Neural cell (in vitro differentiated cells): Measurements from ENCODE around the gene CAMK1. TPM values are rescaled to one million over a fixed set of nuclear protein-coding genes. Genes with fewer than 3 reads are reported as not detected.

Experiments
- H2AFZ ChIP-seq: fragments of 200-600, 300-800 bp; sonication (generic), shearing (Covaris generic); 2 replicates; pipeline ENCODE4 v1.6.0; 2014; ENCODE audit warnings: low read depth, mild to moderate bottlenecking, antibody characterized with exemption, low read length, moderate library complexity
- H3F3A ChIP-seq: fragments of 200-600 bp; shearing (Covaris generic); 2 replicates; pipeline ENCODE4 v1.6.1; 2016; ENCODE audit warnings: mild to moderate bottlenecking, moderate library complexity, mixed read lengths, antibody characterized with exemption, low read length; ENCODE audit not compliant: insufficient read depth, poor library complexity, severe bottlenecking
- H3K27ac ChIP-seq: fragments of 200-600, 300-800 bp; sonication (generic), shearing (Covaris generic); 2 replicates; pipeline ENCODE4 v1.5.1; 2014; ENCODE audit warnings: mild to moderate bottlenecking, low read length, moderate library complexity
- H3K27me3 ChIP-seq: fragments of 300-800, 200-600 bp; sonication (generic), shearing (Covaris generic); 2 replicates; pipeline ENCODE4 v1.6.0; 2014; ENCODE audit warnings: mild to moderate bottlenecking, low read depth, low read length, moderate library complexity; ENCODE audit not compliant: insufficient read depth
- H3K36me3 ChIP-seq: fragments of 300-800, 200-600 bp; sonication (generic), shearing (Covaris generic); 2 replicates; pipeline ENCODE4 v1.5.1; 2014; ENCODE audit warnings: mild to moderate bottlenecking, antibody characterized with exemption, low read length, moderate library complexity; ENCODE audit not compliant: insufficient read depth
- H3K4me2 ChIP-seq: fragments of 300-800, 200-600 bp; sonication (generic), shearing (Covaris generic); 2 replicates; pipeline ENCODE4 v1.6.0; 2014; ENCODE audit warnings: mild to moderate bottlenecking, low read length
- H3K4me3 ChIP-seq: fragments of 300-800, 200-600 bp; sonication (generic), shearing (Covaris generic); 2 replicates; pipeline ENCODE4 v1.5.1; 2014; ENCODE audit warnings: mild to moderate bottlenecking, low read length, moderate library complexity
- H3K79me2 ChIP-seq: fragments of 200-600 bp; shearing (Covaris generic); replicated peaks from 2 replicates; pipeline ENCODE4 v1.6.0; 2014; ENCODE audit warnings: mild to moderate bottlenecking, low read length, moderate library complexity; ENCODE audit not compliant: insufficient read depth
- H3K9ac ChIP-seq: fragments of 300-800, 200-600 bp; sonication (generic), shearing (Covaris generic); 2 replicates; pipeline ENCODE4 v1.6.1; 2016; ENCODE audit warnings: mild to moderate bottlenecking, low read length, mixed read lengths
- H3K9me2 ChIP-seq: fragments of 200-600 bp; shearing (Covaris generic); 2 replicates; pipeline ENCODE4 v1.6.1; 2016; ENCODE audit warnings: mild to moderate bottlenecking, low read length, mixed read lengths; ENCODE audit not compliant: insufficient read depth
- H3K9me3 ChIP-seq: fragments of 200-600, 300-800 bp; sonication (generic), shearing (Covaris generic); 2 replicates; pipeline ENCODE4 v1.6.1; 2016; ENCODE audit warnings: mild to moderate bottlenecking, mixed run types, low read length, moderate library complexity, mixed read lengths
- H4K20me1 ChIP-seq: fragments of 200-600 bp; shearing (Covaris generic); 2 replicates; pipeline ENCODE4 v1.6.1; 2016; ENCODE audit warnings: mild to moderate bottlenecking, mixed run types; ENCODE audit not compliant: insufficient read depth
- CTCF ChIP-seq: fragments of 450-650 bp; IDR thresholded peaks from 2 replicates; pipeline ENCODE4 v1.5.1; 2014; ENCODE audit warnings: antibody characterized with exemption, mild to moderate bottlenecking, moderate library complexity; ENCODE audit not compliant: poor library complexity, severe bottlenecking
- EP300 ChIP-seq: fragments of 450-650 bp; conservative IDR thresholded peaks from 2 replicates; pipeline ENCODE4 v1.6.1; 2014; ENCODE audit warnings: antibody characterized with exemption, mild to moderate bottlenecking, moderate library complexity; ENCODE audit not compliant: poor library complexity, severe bottlenecking
- EZH2 ChIP-seq: fragments of 200-600, 300-800 bp; shearing (Covaris generic), sonication (generic); IDR thresholded peaks from 2 replicates; pipeline ENCODE4 v1.6.1; 2014; ENCODE audit warnings: antibody characterized with exemption, low read length, borderline replicate concordance, mild to moderate bottlenecking; ENCODE audit not compliant: insufficient read depth, poor library complexity, severe bottlenecking
- MXI1 ChIP-seq: fragments of 450-650 bp; conservative IDR thresholded peaks from 2 replicates; pipeline ENCODE4 v1.6.1; 2014; ENCODE audit warnings: antibody characterized with exemption, mild to moderate bottlenecking; ENCODE audit not compliant: poor library complexity, severe bottlenecking
- POLR2AphosphoS5 ChIP-seq: IDR thresholded peaks from 2 replicates; pipeline ENCODE4 v1.6.1; 2012
- RAD21 ChIP-seq: fragments of 450-650 bp; conservative IDR thresholded peaks from 2 replicates; pipeline ENCODE4 v1.6.1; 2014; ENCODE audit warnings: antibody characterized with exemption, mild to moderate bottlenecking, moderate library complexity
- REST ChIP-seq: IDR thresholded peaks from 2 replicates; pipeline ENCODE4 v1.6.1; 2012; ENCODE audit warnings: borderline replicate concordance
- SMC3 ChIP-seq: fragments of 450-650 bp; conservative IDR thresholded peaks from 2 replicates; pipeline ENCODE4 v1.6.1; 2014; ENCODE audit warnings: antibody characterized with exemption, mild to moderate bottlenecking, moderate library complexity; ENCODE audit not compliant: poor library complexity
- TAF1 ChIP-seq: IDR thresholded peaks from 2 replicates; pipeline ENCODE4 v1.6.1; 2012; ENCODE audit warnings: low read depth
- polyA plus RNA-seq: library from polyadenylated mRNA; depleted of rRNA; stranded (reverse); fragments of >200 nt; gene quantifications from 2 replicates; pipeline ENCODE4 v1.2.3, GENCODE V29; 2014

The CAMK1 gene
- polyA plus RNA-seq, 1 donor from 2014 or later = 18.7 TPM

GRCh38 chr3:9748031-9748430 lies 21.7 kb downstream of the CAMK1 start:
- Histone ChIP-seq H3K9me3 (no peaks in the 10 kb centered on the region), H4K20me1 (no peaks in the 10 kb centered on the region), H3K36me3 (peaks cover 4% of the 10 kb centered on the region), H3K27me3 (no peaks in the 10 kb centered on the region), H3F3A (peaks cover 4% of the 10 kb centered on the region), H3K79me2 (peaks cover 18% of the 10 kb centered on the region), H3K27ac (no peak overlapping the region), H3K4me2 (no peak overlapping the region), H2AFZ (no peak overlapping the region), H3K4me3 (no peak overlapping the region), H3K9me2 (no peaks in the 10 kb centered on the region), H3K9ac (no peak overlapping the region)
- TF ChIP-seq TAF1 (no peak), REST (no peak), MXI1 (no peak), CTCF (no peak), POLR2AphosphoS5 (no peak), EZH2 (no peak), RAD21 (no peak), EP300 (no peak)

GRCh38 chr3:9747267-9747666 lies 22.5 kb downstream of the CAMK1 start:
- H2AFZ ChIP-seq = no peak overlapping the region
- no peak overlapping the region for H3K27ac ChIP-seq
- no peaks in the 10 kb centered on the region for H3K9me3 ChIP-seq
- H3K9me2 ChIP-seq = no peaks in the 10 kb centered on the region
- TF ChIP-seq MXI1 = no peak
- no peak for TF ChIP-seq EZH2
- no peak for TF ChIP-seq RAD21
- TF ChIP-seq CTCF = no peak
- TF ChIP-seq POLR2AphosphoS5 = no peak
- TF ChIP-seq REST = no peak
- TF ChIP-seq SMC3 = no peak
- no peak for TF ChIP-seq TAF1
- TF ChIP-seq EP300 = no peak
- H4K20me1 ChIP-seq = no peaks in the 10 kb centered on the region
- H3K36me3 ChIP-seq = peaks cover 4% of the 10 kb centered on the region
- H3K9ac ChIP-seq = no peak overlapping the region
- peaks cover 18% of the 10 kb centered on the region for H3K79me2 ChIP-seq
- H3K27me3 ChIP-seq = no peaks in the 10 kb centered on the region
- no peak overlapping the region for H3K4me2 ChIP-seq
- peaks cover 4% of the 10 kb centered on the region for H3F3A ChIP-seq
- no peak overlapping the region for H3K4me3 ChIP-seq
